Measurements from ENCODE around the gene FZD8.

Gene FZD8

DNA sequence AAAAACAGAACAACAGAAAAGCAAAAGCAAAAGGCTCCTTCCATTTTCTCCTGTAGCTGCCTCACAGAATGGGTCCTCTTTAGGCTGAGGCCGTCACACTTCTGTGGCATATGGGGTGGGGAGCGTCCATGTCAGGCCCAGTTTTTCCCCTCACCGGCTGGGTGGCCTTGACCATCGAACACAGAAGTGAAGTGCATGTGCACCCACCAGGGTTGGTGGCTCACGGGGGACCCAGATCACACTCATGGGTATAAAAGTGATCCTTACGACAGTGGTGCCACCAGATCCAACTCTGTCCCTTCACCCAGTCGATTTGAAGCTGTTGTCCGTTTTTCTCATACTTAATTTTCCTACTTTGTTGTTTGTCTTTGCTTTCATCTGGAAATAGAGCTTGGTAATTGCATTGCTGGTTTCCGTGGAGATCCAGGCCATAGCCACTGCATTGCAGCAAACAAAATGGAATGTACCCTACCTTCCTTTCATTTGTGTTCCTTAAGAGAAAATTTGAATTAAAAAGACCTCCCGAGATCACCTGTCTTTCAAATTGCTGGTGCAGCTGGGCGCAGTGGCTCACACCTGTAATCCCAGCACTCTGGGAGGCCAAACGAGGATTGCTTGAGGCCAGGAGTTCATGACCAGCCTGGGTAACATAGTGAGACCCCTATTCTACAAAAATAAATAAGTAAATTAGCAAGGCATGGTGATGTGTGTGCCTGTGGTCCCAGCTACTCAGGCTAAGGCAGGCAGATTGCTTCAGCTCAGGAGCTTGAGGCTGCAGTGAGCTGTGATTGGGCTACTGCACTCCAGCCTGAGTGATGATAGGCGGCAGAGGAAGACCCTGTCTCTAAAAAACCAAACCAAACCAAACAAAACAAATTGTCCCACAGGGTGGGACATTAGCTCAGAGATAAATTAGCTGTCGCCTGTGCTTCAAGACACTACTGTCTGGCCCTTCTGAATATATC lies 47.7 kb downstream of the FZD8 start:
- H3K36me3 ChIP-seq (replicated peaks; ENCODE audit: low read depth, low read length) = no peaks in the 10 kb centered on the region
- H3K27me3 ChIP-seq (ENCODE audit: low read depth, low read length) = no peaks in the 10 kb centered on the region
- no peaks in the 10 kb centered on the region for H3K79me2 ChIP-seq (ENCODE audit: low read length)
- no peak overlapping the region for H3K27ac ChIP-seq (ENCODE audit: low read length)
- H3K4me3 ChIP-seq (ENCODE audit: low read length) = no peak overlapping the region
- H2AFZ ChIP-seq (ENCODE audit: low read depth, low read length) = no peak overlapping the region
- no peaks in the 10 kb centered on the region for H3K9me3 ChIP-seq (ENCODE audit: insufficient read depth, low read length)
- H3K4me1 ChIP-seq (ENCODE audit: low read length) = peaks cover 6% of the 10 kb centered on the region; the same call in 1 of the 2 replicates
- no peak overlapping the region for H3K9ac ChIP-seq (ENCODE audit: low read length)
- no peak overlapping the region for H3K4me2 ChIP-seq (ENCODE audit: low read length)
- no peaks in the 10 kb centered on the region for H4K20me1 ChIP-seq (ENCODE audit: insufficient read depth, low read length)
- TF ChIP-seq EZH2phosphoT487 (IDR thresholded peaks at IDR 0.05; ENCODE audit: low read depth) = no peak
- TF ChIP-seq CTCF (IDR thresholded peaks at IDR 0.05; ENCODE audit: low read depth, low read length) = no peak

- Histone ChIP-seq H3K4me3 (ENCODE audit: low read length) (no peak overlapping the region), H3K4me2 (ENCODE audit: low read length) (no peak overlapping the region), H3K9me3 (ENCODE audit: insufficient read depth, low read length) (no peaks in the 10 kb centered on the region), H3K27ac (ENCODE audit: low read length) (no peak overlapping the region), H3K27me3 (ENCODE audit: low read depth, low read length) (no peaks in the 10 kb centered on the region), H3K9ac (ENCODE audit: low read length) (no peak overlapping the region), H3K4me1 (ENCODE audit: low read length) (peaks cover 6% of the 10 kb centered on the region; the same call in 1 of the 2 replicates), H3K36me3 (replicated peaks; ENCODE audit: low read depth, low read length) (no peaks in the 10 kb centered on the region), H4K20me1 (ENCODE audit: insufficient read depth, low read length) (no peaks in the 10 kb centered on the region), H2AFZ (ENCODE audit: low read depth, low read length) (no peak overlapping the region), H3K79me2 (ENCODE audit: low read length) (no peaks in the 10 kb centered on the region)
- TF ChIP-seq CTCF (IDR thresholded peaks at IDR 0.05; ENCODE audit: low read depth, low read length) = no peak
- no peak for TF ChIP-seq EZH2phosphoT487 (IDR thresholded peaks at IDR 0.05; ENCODE audit: low read depth)
Observed at GRCh38 chr10:35592441-35592840, 49.7 kb downstream of the FZD8 start.

DNA sequence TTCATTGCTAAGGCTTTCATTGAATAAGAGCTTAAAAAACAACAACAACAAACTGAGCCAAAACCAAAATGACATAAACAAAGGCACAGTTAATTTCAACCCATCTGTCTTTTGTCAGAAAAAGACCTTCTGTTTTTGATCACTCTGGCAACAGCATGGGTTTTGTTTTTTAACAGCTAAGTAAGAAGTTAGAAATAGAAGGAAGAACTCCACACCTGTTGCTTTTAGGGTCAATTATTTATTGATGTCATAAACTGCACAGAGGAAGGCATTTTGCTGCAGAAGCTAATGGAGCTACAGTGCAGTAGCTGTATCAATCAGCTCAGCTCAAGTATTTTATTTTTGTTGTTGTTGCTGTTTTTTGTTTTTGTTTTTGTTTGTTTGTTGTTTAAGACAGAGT lies 53.3 kb downstream of the FZD8 start:
- H3K4me1 ChIP-seq (ENCODE audit: low read length) = peaks cover 2% of the 10 kb centered on the region; the same call in 1 of the 2 replicates
- H3K27ac ChIP-seq (ENCODE audit: low read length) = no peak overlapping the region
- no peaks in the 10 kb centered on the region for H3K36me3 ChIP-seq (replicated peaks; ENCODE audit: low read depth, low read length)
- no peak overlapping the region for H3K9ac ChIP-seq (ENCODE audit: low read length)
- H3K79me2 ChIP-seq (ENCODE audit: low read length) = no peaks in the 10 kb centered on the region
- TF ChIP-seq EZH2phosphoT487 (IDR thresholded peaks at IDR 0.05; ENCODE audit: low read depth) (no peak), CTCF (IDR thresholded peaks at IDR 0.05; ENCODE audit: low read depth, low read length) (no peak)
- H3K9me3 ChIP-seq (ENCODE audit: insufficient read depth, low read length) = no peaks in the 10 kb centered on the region
- H3K4me3 ChIP-seq (ENCODE audit: low read length) = no peak overlapping the region
- no peaks in the 10 kb centered on the region for H3K27me3 ChIP-seq (ENCODE audit: low read depth, low read length)
- H3K4me2 ChIP-seq (ENCODE audit: low read length) = no peak overlapping the region
- no peak overlapping the region for H2AFZ ChIP-seq (ENCODE audit: low read depth, low read length)
- no peaks in the 10 kb centered on the region for H4K20me1 ChIP-seq (ENCODE audit: insufficient read depth, low read length)
